Measurements from ENCODE around the gene SPIB. TPM values are rescaled to one million over a fixed set of nuclear protein-coding genes. Genes with fewer than 3 reads are reported as not detected.

SPIB gene
- total RNA-seq, 6 donors from 2014 or later = 0.13 to 2.1 (median 0.56) TPM; not detected in 2

- peak; percentile 74 to 79 for ATAC-seq (ENCODE audit: low FRiP score in 2 of 2)
- peak overlapping the region in 2 of 4 donors; percentile 70 to 83 for H3K27ac ChIP-seq
- no peaks in the 10 kb centered on the region for H3K9me3 ChIP-seq
- H3K27me3 ChIP-seq = peaks cover 0 to 4% (median 0%) of the 10 kb centered on the region in 4 donors
- DNase-seq = peak; percentile 95 to 96
- H3K36me3 ChIP-seq = no peaks in the 10 kb centered on the region
- H3K4me1 ChIP-seq = peaks cover 9 to 32% (median 24%) of the 10 kb centered on the region in 4 donors
- TF ChIP-seq CTCF (IDR thresholded peaks at IDR 0.05) (no peak), POLR2A (IDR thresholded peaks at IDR 0.05) (peak in 2 of 4 donors; percentile 26 to 84), EP300 (IDR thresholded peaks at IDR 0.05) (no peak), POLR2AphosphoS5 (IDR thresholded peaks at IDR 0.05) (peak in 1 of 2 donors; percentile 57)
- H3K4me3 ChIP-seq = peak overlapping the region in 3 of 4 donors; percentile 21 to 31 (median 24)
- 0 to 7% methylated on average over 4 to 38 of the region's 38 CpGs for WGBS, 2 donors
Measured at GRCh38 chr19:50427997-50428425, 9.3 kb downstream of the SPIB start.

DNA sequence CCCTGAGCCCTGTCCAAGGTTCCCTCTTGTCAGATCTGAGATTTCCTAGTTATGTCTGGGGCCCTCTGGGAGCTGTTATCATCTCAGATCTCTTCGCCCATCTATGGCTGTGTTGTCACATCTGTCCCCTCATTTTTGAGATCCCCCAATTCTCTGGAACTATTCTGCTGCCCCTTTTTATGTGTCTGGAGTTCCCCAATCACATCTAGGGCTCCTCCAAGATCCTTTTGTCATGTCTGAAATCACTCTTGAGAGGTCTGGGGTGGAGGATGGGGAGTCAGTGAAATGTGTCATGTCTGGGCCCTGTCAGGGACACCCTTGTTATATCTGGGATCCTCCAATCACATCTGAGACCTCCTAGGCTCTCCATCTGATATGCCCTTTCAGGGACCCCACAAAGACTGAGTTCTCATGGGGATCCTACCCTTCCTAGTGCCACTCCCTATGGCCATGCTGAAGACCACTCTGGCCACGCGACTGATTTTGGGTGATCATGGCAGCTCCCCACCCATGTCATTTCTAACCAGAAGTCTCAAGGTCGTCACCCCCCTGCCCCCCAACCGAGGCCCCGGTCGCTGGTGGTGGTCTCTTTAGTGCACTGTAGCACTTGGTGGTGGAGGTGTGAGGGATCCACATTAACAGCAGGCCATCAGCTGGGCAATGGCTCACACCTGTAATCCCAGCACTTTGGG lies 10.2 kb downstream of the SPIB start:
- Histone ChIP-seq H3K4me1 (peaks cover 9 to 32% (median 24%) of the 10 kb centered on the region in 4 donors), H3K9me3 (no peaks in the 10 kb centered on the region), H3K36me3 (no peaks in the 10 kb centered on the region), H3K27ac (no peak overlapping the region), H3K27me3 (peaks cover 0 to 4% (median 0%) of the 10 kb centered on the region in 4 donors), H3K4me3 (no peak overlapping the region)
- TF ChIP-seq EP300 (IDR thresholded peaks at IDR 0.05) (no peak), POLR2AphosphoS5 (IDR thresholded peaks at IDR 0.05) (no peak), POLR2A (IDR thresholded peaks at IDR 0.05) (no peak), CTCF (IDR thresholded peaks at IDR 0.05) (no peak)
- ATAC-seq (ENCODE audit: low FRiP score in 2 of 2) (no peak), DNase-seq (peak in 1 of 2 donors; percentile 54)
- WGBS, 2 donors = 74 to 85% methylated on average over 2 to 7 of the region's 7 CpGs

- peak overlapping the region; percentile 78 to 90 (median 85) for H3K27ac ChIP-seq
- ATAC-seq (ENCODE audit: low FRiP score in 2 of 2) (no peak), DNase-seq (no peak)
- H3K36me3 ChIP-seq = no peaks in the 10 kb centered on the region
- H3K4me1 ChIP-seq = peaks cover 9 to 32% (median 24%) of the 10 kb centered on the region in 4 donors
- 37 to 40% methylated on average over 13 of the region's 13 CpGs for WGBS, 2 donors
- H3K4me3 ChIP-seq = peak overlapping the region in 3 of 4 donors; percentile 65 to 79 (median 68)
- peaks cover 0 to 4% (median 0%) of the 10 kb centered on the region in 4 donors for H3K27me3 ChIP-seq
- TF ChIP-seq CTCF (IDR thresholded peaks at IDR 0.05) = no peak
- no peaks in the 10 kb centered on the region for H3K9me3 ChIP-seq
Measured at GRCh38 chr19:50430888-50431342, 12.2 kb downstream of the SPIB start.

DNA sequence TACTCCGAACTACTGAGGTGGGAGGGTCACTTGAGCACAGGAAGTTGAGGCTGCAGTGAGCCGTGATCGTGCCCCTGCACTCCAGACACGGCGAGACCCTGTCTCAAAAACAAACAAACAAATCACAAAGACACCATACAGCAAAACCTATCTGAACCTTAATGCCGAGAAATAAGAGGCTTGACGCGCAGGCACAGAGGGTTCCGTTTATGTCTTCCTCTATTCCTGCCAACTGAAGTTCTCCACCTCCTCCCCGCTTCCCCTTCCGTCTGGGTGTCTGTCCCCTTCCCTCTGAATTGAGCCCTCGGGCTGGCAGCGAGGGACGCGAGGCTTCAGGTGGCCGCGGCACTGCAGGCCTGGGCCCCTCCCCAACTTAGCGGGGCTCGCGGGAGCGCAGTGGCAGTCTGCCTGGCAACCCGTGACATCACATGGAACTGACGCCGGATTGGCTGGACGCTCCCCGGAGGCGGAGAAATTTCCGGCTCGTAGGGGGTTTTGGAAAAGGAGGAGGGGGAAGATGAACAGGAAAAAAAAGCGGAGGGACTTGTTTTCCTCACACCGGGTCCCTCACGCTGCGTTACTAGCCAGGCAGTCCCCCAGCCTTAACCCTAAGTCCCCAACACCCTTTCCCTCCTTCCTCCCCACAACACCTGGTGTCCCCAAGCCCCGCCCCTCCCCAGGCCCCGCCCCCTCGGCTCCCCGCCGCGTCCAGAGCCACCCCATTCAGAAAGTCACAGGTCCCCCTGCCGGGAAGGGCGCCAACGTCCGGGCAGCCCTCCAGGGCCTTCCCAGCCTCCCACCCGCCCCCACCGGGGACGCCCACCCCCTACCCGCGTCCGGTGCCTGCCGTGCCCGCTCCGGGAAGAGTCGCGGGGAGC lies 12.8 kb downstream of the SPIB start:
- TF ChIP-seq POLR2AphosphoS5 (IDR thresholded peaks at IDR 0.05) = peak; percentile 44 to 62
- peak in 1 of 4 donors; percentile 83 for TF ChIP-seq POLR2A (IDR thresholded peaks at IDR 0.05)
- TF ChIP-seq EP300 (IDR thresholded peaks at IDR 0.05) = peak in 1 of 4 donors; percentile 21
- TF ChIP-seq CTCF (IDR thresholded peaks at IDR 0.05) = no peak
- Histone ChIP-seq H3K27me3 (peaks cover 0 to 4% (median 0%) of the 10 kb centered on the region in 4 donors), H3K9me3 (no peaks in the 10 kb centered on the region), H3K36me3 (no peaks in the 10 kb centered on the region), H3K4me1 (peaks cover 9 to 32% (median 24%) of the 10 kb centered on the region in 4 donors), H3K27ac (peak overlapping the region; percentile 78 to 90 (median 85)), H3K4me3 (peak overlapping the region; percentile 48 to 79 (median 66))
- 0 to 1% methylated on average over 32 to 43 of the region's 54 CpGs for WGBS, 2 donors
- ATAC-seq (ENCODE audit: low FRiP score in 2 of 2) = peak; percentile 90 to 95
- peak; percentile 83 to 95 for DNase-seq
